Keratinocyte (primary cell): ENCODE results near the gene EXOC3L2.

Source experiments
- EZH2 ChIP-seq: IDR thresholded peaks from one replicate; pipeline ENCODE4 v1.6.1; 2012; ENCODE audit warnings: inconsistent platforms, mild to moderate bottlenecking, low read length, moderate library complexity
- TF ChIP-seq, protein P1 (sequence below), 3 experiments: IDR thresholded peaks in 1 of 3; conservative IDR thresholded peaks in 1 of 3; optimal IDR thresholded peaks in 1 of 3; 2 replicates in 2 of 3; 3 replicates in 1 of 3; pipeline versions ENCODE3 to v1.5.1; 2011; ENCODE audit warnings: low read length in 3 of 3, mild to moderate bottlenecking in 3 of 3, moderate library complexity in 2 of 3, control low read depth in 1 of 3, inconsistent platforms in 1 of 3; ENCODE audit not compliant: insufficient read depth in 2 of 3; ENCODE audit errors: extremely low read depth in 1 of 3

DNA sequence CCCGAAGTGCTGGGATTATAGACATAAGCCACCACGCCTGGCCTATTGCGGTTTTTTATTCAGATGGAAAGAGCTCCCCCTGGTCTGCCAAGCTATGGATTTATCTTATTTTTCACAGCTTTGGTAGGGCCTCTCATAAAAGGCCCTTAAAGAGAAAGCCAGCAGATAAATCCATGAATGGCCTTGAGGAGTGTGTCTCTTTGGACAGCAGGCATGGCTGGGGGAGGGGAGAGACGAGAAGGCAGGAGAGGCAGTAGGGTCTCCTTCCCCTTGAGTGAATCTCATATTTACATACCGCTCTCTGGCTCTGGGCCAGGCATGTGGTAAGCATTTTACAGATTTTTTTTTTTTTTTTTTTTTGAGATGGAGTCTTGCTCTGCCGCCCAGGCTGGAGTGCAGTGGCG is 31.1 kb upstream of the EXOC3L2 start:
- no peak for TF ChIP-seq EZH2
- TF ChIP-seq, protein P1, sequence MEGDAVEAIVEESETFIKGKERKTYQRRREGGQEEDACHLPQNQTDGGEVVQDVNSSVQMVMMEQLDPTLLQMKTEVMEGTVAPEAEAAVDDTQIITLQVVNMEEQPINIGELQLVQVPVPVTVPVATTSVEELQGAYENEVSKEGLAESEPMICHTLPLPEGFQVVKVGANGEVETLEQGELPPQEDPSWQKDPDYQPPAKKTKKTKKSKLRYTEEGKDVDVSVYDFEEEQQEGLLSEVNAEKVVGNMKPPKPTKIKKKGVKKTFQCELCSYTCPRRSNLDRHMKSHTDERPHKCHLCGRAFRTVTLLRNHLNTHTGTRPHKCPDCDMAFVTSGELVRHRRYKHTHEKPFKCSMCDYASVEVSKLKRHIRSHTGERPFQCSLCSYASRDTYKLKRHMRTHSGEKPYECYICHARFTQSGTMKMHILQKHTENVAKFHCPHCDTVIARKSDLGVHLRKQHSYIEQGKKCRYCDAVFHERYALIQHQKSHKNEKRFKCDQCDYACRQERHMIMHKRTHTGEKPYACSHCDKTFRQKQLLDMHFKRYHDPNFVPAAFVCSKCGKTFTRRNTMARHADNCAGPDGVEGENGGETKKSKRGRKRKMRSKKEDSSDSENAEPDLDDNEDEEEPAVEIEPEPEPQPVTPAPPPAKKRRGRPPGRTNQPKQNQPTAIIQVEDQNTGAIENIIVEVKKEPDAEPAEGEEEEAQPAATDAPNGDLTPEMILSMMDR (optimal IDR thresholded peaks at IDR 0.05 in 1 of 3, IDR thresholded peaks at IDR 0.05 in 1 of 3, conservative IDR thresholded peaks at IDR 0.05 in 1 of 3; ENCODE audit: extremely low read depth in 1 of 3, insufficient read depth in 2 of 3, low read length in 3 of 3): no peak
